GM19438 (cell line): ENCODE data around the gene RRAGD.

Experiments used
- ATAC-seq: cut with Tn5 transposase; IDR thresholded peaks from one replicate; pipeline ENCODE4 v1.9.1; 2021; ENCODE audit warnings: low read depth; ENCODE audit not compliant: unreplicated experiment

The RRAGD gene, protein sequence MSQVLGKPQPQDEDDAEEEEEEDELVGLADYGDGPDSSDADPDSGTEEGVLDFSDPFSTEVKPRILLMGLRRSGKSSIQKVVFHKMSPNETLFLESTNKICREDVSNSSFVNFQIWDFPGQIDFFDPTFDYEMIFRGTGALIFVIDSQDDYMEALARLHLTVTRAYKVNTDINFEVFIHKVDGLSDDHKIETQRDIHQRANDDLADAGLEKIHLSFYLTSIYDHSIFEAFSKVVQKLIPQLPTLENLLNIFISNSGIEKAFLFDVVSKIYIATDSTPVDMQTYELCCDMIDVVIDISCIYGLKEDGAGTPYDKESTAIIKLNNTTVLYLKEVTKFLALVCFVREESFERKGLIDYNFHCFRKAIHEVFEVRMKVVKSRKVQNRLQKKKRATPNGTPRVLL

GRCh38 chr6:89412071-89413005 lies at the start of gene RRAGD:
Gene RRAGD, minus strand, starts transcription at chr6:89412273. Its CDS starts 280 bp downstream, at chr6:89411993.
- peak; percentile 64 for ATAC-seq

DNA sequence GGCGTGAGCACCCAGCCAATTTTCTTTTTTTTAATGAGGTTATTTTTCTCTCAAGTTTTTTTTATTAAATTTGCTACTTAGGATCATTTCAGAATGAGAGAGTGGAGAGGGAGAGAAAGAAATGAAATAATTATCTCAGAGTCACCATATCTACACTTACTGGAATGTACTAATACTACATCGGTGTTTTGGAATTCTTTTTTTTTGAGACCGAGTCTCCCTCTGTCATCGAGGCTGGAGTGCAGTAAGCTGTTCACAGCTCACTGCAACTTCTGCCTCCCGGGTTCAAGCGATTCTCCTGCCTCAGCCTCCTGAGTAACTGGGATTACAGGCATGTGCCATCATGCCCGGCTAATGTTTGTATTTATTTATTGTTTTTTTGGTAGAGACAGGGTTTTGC lies 48.6 kb upstream of the RRAGD start:
- no peak for ATAC-seq

- no peak for ATAC-seq
Measured at GRCh38 chr6:89459501-89459900, 47.4 kb upstream of the RRAGD start.

DNA sequence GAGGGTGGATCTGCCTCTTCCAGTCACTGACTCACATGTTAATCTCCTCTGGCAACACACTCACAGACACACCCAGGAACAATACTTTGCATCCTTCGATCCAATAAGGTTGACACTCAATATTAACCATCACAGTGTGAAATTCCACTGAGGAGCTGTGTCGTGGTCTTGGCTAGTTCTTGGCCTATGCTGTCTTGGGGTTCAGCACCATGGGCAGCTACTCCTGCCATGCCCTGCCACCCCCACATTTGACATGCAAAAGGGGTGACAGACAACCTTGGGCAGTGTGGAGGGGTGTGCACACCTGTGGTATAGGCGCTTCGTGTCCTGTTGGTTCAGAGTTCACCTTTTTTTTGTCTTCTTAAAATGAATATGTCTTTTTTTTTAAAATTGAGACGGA lies 46.6 kb upstream of the RRAGD start:
- no peak for ATAC-seq

DNA sequence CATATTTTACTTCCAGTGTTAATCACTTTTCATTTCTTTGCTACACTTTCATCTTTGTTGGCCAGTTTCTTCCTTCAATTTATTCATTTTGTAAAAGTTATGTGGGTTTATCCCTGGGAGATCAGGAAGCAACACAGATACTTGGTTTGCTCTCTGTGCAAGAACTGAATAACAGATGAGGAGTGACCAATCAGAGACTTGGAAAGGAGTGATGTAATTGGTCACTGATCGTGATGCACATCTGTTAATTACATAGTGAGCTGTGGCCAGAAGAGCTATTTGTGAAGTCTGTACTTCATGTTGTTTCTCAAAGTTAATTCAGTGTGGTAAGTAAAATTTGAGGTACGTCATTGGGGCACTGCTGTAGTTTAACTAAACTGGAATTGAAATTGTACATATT lies 42.2 kb upstream of the RRAGD start:
- ATAC-seq = no peak

DNA sequence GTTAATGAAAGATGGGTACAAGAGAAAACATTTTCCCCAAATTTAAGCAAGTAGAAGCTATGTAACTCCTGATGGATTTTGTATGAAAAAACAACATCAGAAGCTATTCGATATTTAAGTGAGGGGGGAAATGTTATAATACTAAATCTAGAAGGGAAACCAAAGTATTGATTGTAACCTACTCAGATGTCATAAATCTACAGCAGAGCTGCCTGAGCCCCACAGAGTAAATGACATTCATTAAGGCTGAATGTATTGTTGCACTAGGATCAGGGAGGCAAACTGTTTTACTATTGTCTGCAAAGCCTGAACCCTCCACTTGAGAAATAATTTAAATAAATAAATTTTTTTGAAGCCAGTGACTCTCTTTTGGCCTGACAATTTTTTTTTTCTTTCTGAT lies 40.2 kb upstream of the RRAGD start:
- ATAC-seq = no peak

DNA sequence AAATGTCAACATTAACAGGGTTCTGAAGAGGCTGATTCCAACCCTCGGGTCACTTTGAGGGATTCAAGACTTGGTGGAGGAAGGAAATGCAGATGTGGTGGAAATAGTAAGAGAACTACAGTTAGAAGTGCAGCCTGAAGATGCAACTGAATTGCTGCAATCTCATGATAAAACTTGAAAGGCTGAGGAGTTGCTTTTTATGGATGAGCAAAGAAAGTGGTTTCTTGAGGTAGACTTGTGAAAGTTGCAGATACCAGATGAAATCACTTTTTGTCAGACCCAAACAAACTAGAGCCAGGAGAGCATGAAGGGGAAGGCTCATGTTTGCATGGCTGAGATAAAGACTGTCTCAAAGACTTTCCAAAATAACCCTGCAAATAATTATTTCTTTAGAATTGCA lies 37.1 kb upstream of the RRAGD start:
- ATAC-seq = no peak

GRCh38 chr6:89443658-89444057 lies 31.6 kb upstream of the RRAGD start:
- ATAC-seq = no peak

DNA sequence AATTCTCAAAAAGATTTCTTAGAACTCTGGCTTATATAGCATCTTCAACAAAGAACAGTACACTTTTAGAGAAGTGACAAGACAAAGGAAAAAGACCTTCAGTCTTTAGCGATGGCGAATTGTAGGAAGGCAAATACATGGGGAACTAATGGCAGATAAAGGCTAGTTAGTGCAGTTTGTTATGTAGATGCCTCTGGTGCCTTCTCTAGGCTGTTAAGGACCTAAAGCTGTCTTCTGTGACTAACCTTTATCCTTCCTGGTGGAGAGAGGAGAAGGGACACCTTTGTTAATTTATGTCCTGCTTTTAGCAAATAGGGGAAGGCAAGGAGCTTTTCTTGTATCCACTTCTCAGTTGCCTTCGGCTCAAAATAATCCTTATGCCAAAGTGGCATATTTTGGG lies 28.1 kb upstream of the RRAGD start:
- no peak for ATAC-seq

DNA sequence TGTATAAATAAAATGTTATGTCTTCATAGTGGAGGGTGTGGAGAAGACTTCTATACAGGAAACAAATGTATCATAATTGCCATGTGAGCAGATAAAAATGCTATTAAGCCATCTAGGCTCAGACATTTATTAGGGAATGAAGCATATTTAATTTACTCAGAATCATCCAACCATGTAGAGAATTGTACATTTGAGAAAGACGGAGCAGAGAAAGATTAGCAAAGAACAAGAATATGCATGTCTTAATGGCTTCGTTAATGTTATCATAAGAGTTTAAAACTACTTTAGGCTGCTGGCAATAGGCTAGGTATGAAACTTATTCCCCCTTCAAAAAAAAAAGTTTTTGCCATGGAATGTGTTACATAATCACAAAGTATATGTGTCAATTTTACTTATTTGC lies 26.9 kb upstream of the RRAGD start:
- no peak for ATAC-seq

GRCh38 chr6:89438248-89438647 lies 26.2 kb upstream of the RRAGD start:
- ATAC-seq = no peak

- ATAC-seq = no peak
Measured at GRCh38 chr6:89436226-89436625, 24.2 kb upstream of the RRAGD start.

- no peak for ATAC-seq
Measured at GRCh38 chr6:89434954-89435353, 22.9 kb upstream of the RRAGD start.

GRCh38 chr6:89434150-89434499 lies 22.1 kb upstream of the RRAGD start:
- no peak for ATAC-seq

DNA sequence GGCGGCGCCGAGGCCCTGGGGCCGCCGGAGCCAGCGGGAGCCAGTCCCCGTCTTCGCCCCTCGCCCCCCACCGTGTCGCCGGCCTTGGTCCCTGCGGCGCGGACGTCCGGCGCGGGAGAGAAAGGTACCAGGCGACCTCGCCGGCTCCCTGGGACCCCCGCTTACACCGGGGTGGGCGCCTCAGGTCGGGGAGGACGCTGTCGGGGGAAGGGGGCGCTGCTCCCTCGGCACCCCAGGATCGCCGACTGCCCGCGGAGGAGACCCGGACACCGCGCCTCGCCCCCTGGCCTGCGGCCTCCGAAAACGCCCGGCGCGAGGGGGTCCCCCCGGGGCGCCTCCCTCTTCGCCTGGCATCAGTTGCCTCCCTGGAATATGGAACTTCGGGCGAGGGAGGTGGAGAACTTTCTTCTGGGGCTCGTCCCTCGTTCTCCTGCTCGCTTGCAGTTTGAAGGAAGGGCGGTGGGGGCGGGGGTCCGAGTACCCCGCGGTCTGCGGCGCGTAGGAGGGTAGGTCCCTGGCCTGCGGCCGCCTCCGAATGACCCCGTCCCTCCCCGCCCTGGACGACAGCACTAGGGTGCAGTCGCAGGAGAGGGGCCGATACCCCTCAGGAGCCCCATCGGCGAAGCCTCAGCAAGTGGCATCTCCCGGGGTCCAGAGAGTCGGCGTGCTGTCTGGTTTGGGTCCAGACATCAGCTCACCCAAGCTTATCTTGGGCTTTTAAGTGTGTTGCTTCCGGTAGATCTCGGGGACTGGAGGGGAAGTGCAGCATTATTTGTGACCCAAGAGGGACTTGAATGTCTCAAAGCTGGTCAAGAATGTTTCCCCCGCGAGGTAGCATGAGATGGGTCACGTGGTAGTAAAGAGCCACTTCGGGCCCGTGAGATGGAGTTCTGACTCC lies 21.4 kb upstream of the RRAGD start:
- no peak for ATAC-seq

- ATAC-seq = peak; percentile 79
Measured at GRCh38 chr6:89432875-89433251, 20.8 kb upstream of the RRAGD start, which contains the start of gene ANKRD6. Gene ANKRD6, plus strand, starts transcription at chr6:89433152. Its CDS starts 133,825 bp downstream, at chr6:89566977.

DNA sequence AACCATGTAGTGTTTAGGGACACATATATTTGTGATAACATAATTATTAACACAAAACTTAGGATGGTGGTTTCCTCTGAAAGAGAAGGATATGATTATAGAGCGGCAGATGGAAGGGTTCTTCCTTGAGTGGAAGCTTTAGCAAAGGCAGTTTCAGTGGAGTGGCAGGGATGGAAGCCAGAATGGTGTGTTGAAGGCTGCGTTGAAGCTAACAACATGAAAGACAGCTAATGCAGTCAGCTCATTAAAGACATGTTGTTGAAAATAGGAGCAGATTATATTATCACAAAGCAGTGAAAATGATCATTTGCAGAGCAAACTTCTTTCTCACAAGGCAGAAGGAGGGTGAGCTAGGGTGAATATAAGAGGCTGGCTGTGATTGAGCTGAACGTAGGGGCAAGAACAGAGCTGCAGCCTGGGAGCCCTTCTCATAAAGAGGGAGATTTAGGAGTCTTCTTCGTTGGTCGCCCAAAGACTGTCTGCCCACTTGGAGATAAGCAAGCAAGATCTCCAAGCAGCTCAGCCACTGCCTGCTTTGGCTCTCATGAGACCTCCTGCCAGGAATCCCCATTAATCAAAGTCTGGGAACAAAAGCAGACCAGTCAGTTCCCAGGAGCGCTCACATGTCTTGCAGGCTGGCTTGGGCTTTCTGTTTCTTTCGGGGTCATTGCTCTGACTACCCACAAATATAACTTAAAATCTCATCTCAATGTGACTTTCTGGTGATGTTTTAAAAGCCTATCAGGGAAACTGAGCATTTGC lies 18.3 kb upstream of the RRAGD start:
- ATAC-seq = no peak

DNA sequence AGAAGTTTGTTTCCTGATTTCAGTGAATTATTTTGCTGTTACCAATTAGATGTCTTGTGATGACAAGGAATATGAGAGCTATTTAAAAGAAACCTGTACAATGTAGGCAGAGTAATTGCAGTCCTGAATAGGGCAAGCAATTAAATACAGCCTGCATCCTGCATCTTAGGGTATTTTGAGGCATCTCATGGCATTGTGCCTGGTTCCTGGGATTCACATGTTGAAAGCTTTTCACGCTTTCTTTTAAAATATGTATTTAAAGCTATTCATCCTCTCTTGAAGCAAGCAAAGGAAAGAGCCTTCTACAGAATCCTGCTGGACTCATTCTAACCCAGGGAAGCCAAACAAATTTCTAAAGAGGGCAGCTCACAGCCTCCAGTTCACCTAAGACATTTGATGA lies 4.7 kb upstream of the RRAGD start:
- no peak for ATAC-seq

DNA sequence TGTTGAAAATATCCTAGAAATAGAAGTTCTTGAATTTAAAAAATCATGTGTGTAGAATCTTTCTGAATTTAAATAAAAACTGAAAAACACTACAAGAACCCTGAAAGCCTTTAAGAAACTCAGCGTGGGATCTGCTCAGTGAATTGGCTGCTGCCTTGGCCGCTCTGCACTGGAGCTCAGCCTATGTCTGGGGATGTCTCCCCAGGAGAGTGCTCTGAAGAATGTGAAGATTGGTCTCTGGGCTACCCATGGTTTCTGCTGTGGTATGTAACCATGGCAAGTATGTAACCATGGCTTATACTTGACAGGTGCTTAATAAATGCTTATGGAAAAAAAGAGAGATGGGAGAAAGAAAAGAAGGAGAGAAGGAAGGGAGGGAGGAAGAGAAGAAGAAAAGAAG lies 3.1 kb upstream of the RRAGD start:
- ATAC-seq = no peak

DNA sequence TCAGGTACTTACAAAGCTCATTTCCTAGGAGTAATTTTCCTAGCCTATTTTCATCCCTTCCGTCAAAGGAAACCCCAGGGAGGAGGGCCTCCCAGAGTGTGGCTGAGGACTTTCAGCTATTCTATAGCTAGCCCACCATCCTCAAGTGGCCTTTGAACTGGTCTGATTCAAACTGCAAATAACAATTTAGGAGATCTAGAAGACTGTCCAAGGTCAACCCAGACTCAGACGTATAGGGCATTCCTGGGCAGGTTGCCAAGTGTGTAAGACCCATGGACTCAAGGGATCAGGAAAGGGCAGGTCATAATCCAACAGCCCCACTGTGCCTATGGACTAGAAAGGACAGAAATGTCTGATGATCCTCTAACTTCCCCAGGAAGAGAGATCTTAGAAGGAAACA lies 2.1 kb upstream of the RRAGD start:
- ATAC-seq = no peak
